Measurements from ENCODE around the gene SLC36A3.

SLC36A3 gene

DNA sequence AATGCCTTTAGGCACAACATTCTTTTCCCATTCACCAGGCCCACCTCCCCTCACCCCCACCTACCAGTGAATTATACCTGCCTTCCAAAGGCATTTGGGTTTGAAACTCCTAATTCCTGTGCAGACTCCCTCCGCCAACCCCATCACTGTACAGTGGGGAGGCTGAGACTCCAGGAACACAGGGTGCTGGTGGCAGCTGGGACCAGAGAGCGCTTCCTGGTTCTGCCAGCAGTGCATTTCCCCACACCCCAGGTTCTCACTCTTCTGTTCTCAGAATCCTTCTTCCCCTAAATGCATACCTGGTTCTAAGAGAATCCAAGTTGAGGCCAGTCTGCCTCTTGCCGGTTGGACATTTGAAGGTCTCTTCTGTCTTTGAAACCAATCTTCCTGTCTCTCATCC lies 22.7 kb upstream of the SLC36A3 start:
- H2AFZ ChIP-seq (ENCODE audit: low read length): no peak overlapping the region
- TF ChIP-seq, protein P1, sequence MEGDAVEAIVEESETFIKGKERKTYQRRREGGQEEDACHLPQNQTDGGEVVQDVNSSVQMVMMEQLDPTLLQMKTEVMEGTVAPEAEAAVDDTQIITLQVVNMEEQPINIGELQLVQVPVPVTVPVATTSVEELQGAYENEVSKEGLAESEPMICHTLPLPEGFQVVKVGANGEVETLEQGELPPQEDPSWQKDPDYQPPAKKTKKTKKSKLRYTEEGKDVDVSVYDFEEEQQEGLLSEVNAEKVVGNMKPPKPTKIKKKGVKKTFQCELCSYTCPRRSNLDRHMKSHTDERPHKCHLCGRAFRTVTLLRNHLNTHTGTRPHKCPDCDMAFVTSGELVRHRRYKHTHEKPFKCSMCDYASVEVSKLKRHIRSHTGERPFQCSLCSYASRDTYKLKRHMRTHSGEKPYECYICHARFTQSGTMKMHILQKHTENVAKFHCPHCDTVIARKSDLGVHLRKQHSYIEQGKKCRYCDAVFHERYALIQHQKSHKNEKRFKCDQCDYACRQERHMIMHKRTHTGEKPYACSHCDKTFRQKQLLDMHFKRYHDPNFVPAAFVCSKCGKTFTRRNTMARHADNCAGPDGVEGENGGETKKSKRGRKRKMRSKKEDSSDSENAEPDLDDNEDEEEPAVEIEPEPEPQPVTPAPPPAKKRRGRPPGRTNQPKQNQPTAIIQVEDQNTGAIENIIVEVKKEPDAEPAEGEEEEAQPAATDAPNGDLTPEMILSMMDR (conservative IDR thresholded peaks at IDR 0.05; ENCODE audit: low read length): no peak
- TF ChIP-seq EZH2phosphoT487 (IDR thresholded peaks at IDR 0.05; ENCODE audit: borderline replicate concordance): no peak
- no peaks in the 10 kb centered on the region for H3K4me1 ChIP-seq (ENCODE audit: insufficient read depth, low read length, poor library complexity, severe bottlenecking)
- no peaks in the 10 kb centered on the region for H4K20me1 ChIP-seq (ENCODE audit: insufficient read depth, low read length, poor library complexity, severe bottlenecking)
- H3K9ac ChIP-seq (ENCODE audit: low read depth, low read length, poor library complexity, severe bottlenecking): no peak overlapping the region
- no peaks in the 10 kb centered on the region for H3K9me2 ChIP-seq (replicated peaks; ENCODE audit: low read depth, low read length)
- H3K79me2 ChIP-seq (ENCODE audit: insufficient read depth, low read length): no peaks in the 10 kb centered on the region
- H3K36me3 ChIP-seq (ENCODE audit: insufficient read depth, low read length): no peaks in the 10 kb centered on the region
- H3K27me3 ChIP-seq (ENCODE audit: insufficient read depth, low read length, poor library complexity, severe bottlenecking): no peaks in the 10 kb centered on the region
- no peaks in the 10 kb centered on the region for H3K9me3 ChIP-seq (ENCODE audit: insufficient read depth, low read depth, low read length)
- no peak overlapping the region for H3K4me2 ChIP-seq (ENCODE audit: low read depth, low read length, poor library complexity, severe bottlenecking)
- H3K4me3 ChIP-seq (ENCODE audit: low read length, poor library complexity, severe bottlenecking): no peak overlapping the region
- no peaks in the 10 kb centered on the region for H3F3A ChIP-seq (ENCODE audit: low read depth)

DNA sequence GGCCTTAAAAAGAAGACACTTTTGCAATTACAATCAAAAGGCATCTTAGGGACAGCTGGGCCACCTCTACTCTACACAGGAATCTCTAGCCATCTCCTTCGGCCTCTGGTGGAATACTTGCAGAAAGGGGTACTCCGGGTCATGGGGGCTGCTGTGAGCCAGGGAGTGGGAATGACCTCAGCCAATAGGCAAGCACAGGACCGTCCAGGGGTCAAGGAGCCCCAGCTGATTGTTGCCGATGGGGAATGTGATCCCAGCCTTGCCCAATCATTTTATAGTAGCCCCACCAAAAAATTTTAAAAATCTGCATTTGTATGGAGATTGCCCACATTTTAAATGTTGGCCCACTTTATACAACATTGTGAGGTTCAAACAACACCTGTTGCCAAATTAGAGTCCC lies 16.9 kb upstream of the SLC36A3 start:
- TF ChIP-seq, protein P1 (conservative IDR thresholded peaks at IDR 0.05; ENCODE audit: low read length): no peak
- TF ChIP-seq EZH2phosphoT487 (IDR thresholded peaks at IDR 0.05; ENCODE audit: borderline replicate concordance): no peak
- H3K9me2 ChIP-seq (replicated peaks; ENCODE audit: low read depth, low read length): no peaks in the 10 kb centered on the region
- H3K4me3 ChIP-seq (ENCODE audit: low read length, poor library complexity, severe bottlenecking): no peak overlapping the region
- H4K20me1 ChIP-seq (ENCODE audit: insufficient read depth, low read length, poor library complexity, severe bottlenecking): no peaks in the 10 kb centered on the region
- no peaks in the 10 kb centered on the region for H3K79me2 ChIP-seq (ENCODE audit: insufficient read depth, low read length)
- peaks cover 2% of the 10 kb centered on the region; the same call in 1 of the 2 replicates for H3F3A ChIP-seq (ENCODE audit: low read depth)
- no peaks in the 10 kb centered on the region for H3K4me1 ChIP-seq (ENCODE audit: insufficient read depth, low read length, poor library complexity, severe bottlenecking)
- H3K4me2 ChIP-seq (ENCODE audit: low read depth, low read length, poor library complexity, severe bottlenecking): no peak overlapping the region
- no peak overlapping the region for H2AFZ ChIP-seq (ENCODE audit: low read length)
- no peaks in the 10 kb centered on the region for H3K9me3 ChIP-seq (ENCODE audit: insufficient read depth, low read depth, low read length)
- H3K27me3 ChIP-seq (ENCODE audit: insufficient read depth, low read length, poor library complexity, severe bottlenecking): no peaks in the 10 kb centered on the region
- no peaks in the 10 kb centered on the region for H3K36me3 ChIP-seq (ENCODE audit: insufficient read depth, low read length)
- no peak overlapping the region for H3K9ac ChIP-seq (ENCODE audit: low read depth, low read length, poor library complexity, severe bottlenecking)

DNA sequence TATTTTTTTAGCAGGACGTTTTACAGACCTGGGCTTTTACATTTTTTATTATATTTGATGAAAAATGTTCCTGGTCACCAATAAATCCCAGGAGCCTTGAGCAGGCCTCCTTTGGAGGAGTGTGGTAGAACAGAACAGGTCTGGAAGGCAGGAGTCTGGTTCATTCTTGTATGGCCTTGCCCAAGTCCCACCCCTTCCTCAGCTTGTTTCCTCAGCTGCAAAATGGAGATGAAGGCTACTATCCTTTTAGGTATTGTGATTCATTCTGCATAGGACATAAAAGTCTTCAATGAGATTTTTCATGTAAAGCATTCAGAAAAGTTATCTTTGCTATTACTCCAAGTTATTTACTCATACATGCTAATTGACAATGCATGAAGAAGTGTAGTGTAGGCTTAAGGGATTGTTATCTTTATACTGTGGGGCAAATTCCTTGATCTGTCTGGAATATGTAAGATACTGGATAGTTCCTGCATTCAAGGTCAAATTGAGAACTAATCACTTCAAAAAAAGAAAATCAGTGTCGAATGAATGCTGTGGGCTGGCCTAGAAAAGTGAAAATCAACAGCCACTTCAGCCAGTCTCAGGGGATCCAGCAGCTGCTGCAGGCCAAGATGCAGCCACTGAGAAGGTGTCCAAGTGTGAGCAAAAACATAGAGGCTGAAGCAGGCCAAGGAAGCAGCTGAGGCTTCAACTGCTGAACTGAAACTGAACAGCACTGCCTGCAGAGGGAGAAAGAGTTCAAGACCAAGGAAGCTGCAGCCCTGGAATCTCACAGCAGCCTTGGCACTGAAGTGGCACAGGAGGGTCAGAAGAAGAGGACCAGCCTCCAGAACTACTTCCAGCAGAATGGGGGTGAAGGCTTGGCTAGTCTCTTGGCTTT lies 15.5 kb upstream of the SLC36A3 start:
- Histone ChIP-seq H3K9me2 (replicated peaks; ENCODE audit: low read depth, low read length) (no peaks in the 10 kb centered on the region), H3K9ac (ENCODE audit: low read depth, low read length, poor library complexity, severe bottlenecking) (no peak overlapping the region), H3K4me2 (ENCODE audit: low read depth, low read length, poor library complexity, severe bottlenecking) (no peak overlapping the region), H3F3A (ENCODE audit: low read depth) (peaks cover 2% of the 10 kb centered on the region; the same call in 1 of the 2 replicates), H3K9me3 (ENCODE audit: insufficient read depth, low read depth, low read length) (no peaks in the 10 kb centered on the region), H4K20me1 (ENCODE audit: insufficient read depth, low read length, poor library complexity, severe bottlenecking) (no peaks in the 10 kb centered on the region), H3K4me1 (ENCODE audit: insufficient read depth, low read length, poor library complexity, severe bottlenecking) (no peaks in the 10 kb centered on the region), H2AFZ (ENCODE audit: low read length) (peak overlapping the region; percentile 79), H3K79me2 (ENCODE audit: insufficient read depth, low read length) (no peaks in the 10 kb centered on the region), H3K36me3 (ENCODE audit: insufficient read depth, low read length) (no peaks in the 10 kb centered on the region), H3K27me3 (ENCODE audit: insufficient read depth, low read length, poor library complexity, severe bottlenecking) (no peaks in the 10 kb centered on the region), H3K4me3 (ENCODE audit: low read length, poor library complexity, severe bottlenecking) (no peak overlapping the region)
- TF ChIP-seq EZH2phosphoT487 (IDR thresholded peaks at IDR 0.05; ENCODE audit: borderline replicate concordance): no peak
- TF ChIP-seq, protein P1 (conservative IDR thresholded peaks at IDR 0.05; ENCODE audit: low read length): peak; percentile 50
